ENCODE measurements around the gene NAT8L. TPM values are rescaled to one million over a fixed set of nuclear protein-coding genes. Genes with fewer than 3 reads are reported as not detected.

The NAT8L gene
- total RNA-seq, 1 donor from 2014 or later = 1.6 TPM

- H3K4me3 Mint-ChIP-seq (ENCODE audit: unreplicated experiment) = no peak overlapping the region
- Histone ChIP-seq H3K79me2 (ENCODE audit: insufficient read depth, low read length) (no peaks in the 10 kb centered on the region), H3K27me3 (ENCODE audit: insufficient read depth, low read length) (peaks cover 11% of the 10 kb centered on the region), H3K27ac (ENCODE audit: low read depth, low read length) (no peak overlapping the region), H3K9me3 (ENCODE audit: insufficient read depth, low read depth, low read length) (no peaks in the 10 kb centered on the region), H4K20me1 (ENCODE audit: insufficient read depth, low read length) (peaks cover 12% of the 10 kb centered on the region), H2AFZ (ENCODE audit: low read depth, low read length) (no peak overlapping the region), H3K9ac (ENCODE audit: low read length) (no peak overlapping the region), H3K4me3 (ENCODE audit: insufficient read depth, low read depth, low read length) (no peak overlapping the region), H3K4me1 (ENCODE audit: insufficient read depth, low read length) (peaks cover 7% of the 10 kb centered on the region), H3K36me3 (ENCODE audit: insufficient read depth, low read length) (no peaks in the 10 kb centered on the region), H3K4me2 (ENCODE audit: low read length) (no peak overlapping the region)
- no peaks in the 10 kb centered on the region for H3K9me3 Mint-ChIP-seq (ENCODE audit: unreplicated experiment)
- TF ChIP-seq CTCF (IDR thresholded peaks at IDR 0.05; ENCODE audit: insufficient read depth, low read depth, low read length) (no peak), EZH2 (IDR thresholded peaks at IDR 0.05; ENCODE audit: insufficient read depth, low read length) (no peak)
- FAIRE-seq = no peak
- H3K27ac Mint-ChIP-seq (ENCODE audit: unreplicated experiment) = no peak overlapping the region
- peaks cover 17% of the 10 kb centered on the region for H3K27me3 Mint-ChIP-seq (ENCODE audit: low read depth, unreplicated experiment)
- peaks cover 3% of the 10 kb centered on the region for H3K36me3 Mint-ChIP-seq (ENCODE audit: low read depth, unreplicated experiment)
- no peak for DNase-seq (ENCODE audit: low read depth)
- H3K4me1 Mint-ChIP-seq (ENCODE audit: low read depth, unreplicated experiment) = no peaks in the 10 kb centered on the region
Measured at GRCh38 chr4:2044119-2044485, 15.0 kb upstream of the NAT8L start.

DNA sequence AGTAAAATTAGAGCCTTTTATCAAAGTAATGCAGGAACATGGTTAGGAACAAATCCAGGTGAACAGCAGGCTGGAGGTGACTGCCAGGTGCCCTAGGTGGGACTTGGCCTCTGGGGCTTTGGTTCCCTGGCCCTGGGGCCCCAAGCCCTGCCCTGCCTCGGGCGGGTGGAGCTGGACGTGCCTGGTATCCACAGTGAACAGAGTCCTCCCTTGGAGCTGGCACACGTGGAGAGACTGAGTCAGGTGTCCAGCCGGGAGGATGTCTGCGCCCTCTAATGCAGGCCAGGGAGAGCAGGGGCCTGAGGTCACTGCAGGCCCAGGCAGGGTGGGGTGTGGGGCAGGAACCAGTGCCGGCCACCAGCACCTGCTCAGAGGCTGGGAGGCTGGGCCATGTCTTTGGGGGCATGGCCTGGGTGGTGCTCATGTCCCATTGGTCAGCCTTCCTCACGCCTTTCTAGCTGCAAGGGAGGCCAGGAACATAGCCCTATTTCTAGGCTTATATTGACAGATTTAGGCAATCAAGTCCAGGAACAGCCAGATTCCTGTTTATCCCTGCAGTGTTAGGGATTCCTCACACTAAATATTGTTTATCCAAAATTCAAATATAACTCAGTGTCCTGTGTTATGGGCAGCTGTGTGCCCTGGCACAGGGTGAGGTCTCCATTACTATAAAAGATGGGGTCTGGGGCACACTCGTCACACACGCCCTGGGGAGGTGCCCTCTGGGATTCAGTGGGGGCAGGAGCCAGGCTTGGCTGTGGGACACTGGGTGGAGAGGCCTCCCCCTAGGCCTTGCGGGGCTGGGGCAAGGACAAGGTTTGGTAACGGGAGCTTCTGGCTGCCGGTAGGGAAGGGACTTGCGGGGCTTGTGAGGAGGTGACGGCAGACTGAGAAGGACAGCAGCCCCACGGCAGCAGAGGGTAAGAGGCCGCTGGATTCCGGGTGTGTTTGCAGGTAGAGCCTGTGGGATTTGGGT is 14.3 kb upstream of the NAT8L start:
- peaks cover 11% of the 10 kb centered on the region for H3K27me3 ChIP-seq (ENCODE audit: insufficient read depth, low read length)
- H3K4me2 ChIP-seq (ENCODE audit: low read length) = no peak overlapping the region
- Mint-ChIP-seq H3K36me3 (ENCODE audit: low read depth, unreplicated experiment) (peaks cover 3% of the 10 kb centered on the region), H3K4me1 (ENCODE audit: low read depth, unreplicated experiment) (no peaks in the 10 kb centered on the region), H3K4me3 (ENCODE audit: unreplicated experiment) (no peak overlapping the region), H3K9me3 (ENCODE audit: unreplicated experiment) (no peaks in the 10 kb centered on the region), H3K27ac (ENCODE audit: unreplicated experiment) (no peak overlapping the region), H3K27me3 (ENCODE audit: low read depth, unreplicated experiment) (peaks cover 15% of the 10 kb centered on the region)
- FAIRE-seq (no peak), DNase-seq (ENCODE audit: low read depth) (no peak)
- peaks cover 7% of the 10 kb centered on the region for H3K4me1 ChIP-seq (ENCODE audit: insufficient read depth, low read length)
- no peak overlapping the region for H2AFZ ChIP-seq (ENCODE audit: low read depth, low read length)
- H3K27ac ChIP-seq (ENCODE audit: low read depth, low read length) = no peak overlapping the region
- H3K4me3 ChIP-seq (ENCODE audit: insufficient read depth, low read depth, low read length) = no peak overlapping the region
- no peaks in the 10 kb centered on the region for H3K79me2 ChIP-seq (ENCODE audit: insufficient read depth, low read length)
- peaks cover 12% of the 10 kb centered on the region for H4K20me1 ChIP-seq (ENCODE audit: insufficient read depth, low read length)
- H3K36me3 ChIP-seq (ENCODE audit: insufficient read depth, low read length) = no peaks in the 10 kb centered on the region
- no peak overlapping the region for H3K9ac ChIP-seq (ENCODE audit: low read length)
- no peaks in the 10 kb centered on the region for H3K9me3 ChIP-seq (ENCODE audit: insufficient read depth, low read depth, low read length)
- no peak for TF ChIP-seq CTCF (IDR thresholded peaks at IDR 0.05; ENCODE audit: insufficient read depth, low read depth, low read length)
- no peak for TF ChIP-seq EZH2 (IDR thresholded peaks at IDR 0.05; ENCODE audit: insufficient read depth, low read length)

DNA sequence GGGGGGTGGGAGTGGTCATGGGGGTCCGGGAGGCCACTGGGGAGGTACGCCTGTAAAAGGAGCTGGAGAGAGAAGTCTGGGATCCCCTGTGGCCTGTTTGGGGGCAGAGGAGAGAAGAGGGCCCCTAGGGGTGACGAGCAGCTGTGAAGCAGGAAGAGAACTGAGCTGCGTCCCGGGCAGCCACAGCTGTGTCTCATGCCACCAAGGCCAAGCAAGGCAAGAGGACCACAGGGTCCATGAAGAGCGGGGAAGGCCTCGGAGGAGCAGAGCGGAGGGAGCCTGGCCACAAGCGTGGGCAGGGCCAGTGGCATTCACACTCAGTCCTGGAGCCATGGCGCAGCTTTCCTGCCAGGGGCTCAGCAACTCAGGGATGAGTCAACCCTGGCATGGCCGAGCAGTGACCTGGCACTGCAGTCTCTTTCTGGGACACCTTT is 13.6 kb upstream of the NAT8L start:
- Mint-ChIP-seq H3K36me3 (ENCODE audit: low read depth, unreplicated experiment) (peaks cover 3% of the 10 kb centered on the region), H3K4me1 (ENCODE audit: low read depth, unreplicated experiment) (no peaks in the 10 kb centered on the region), H3K27ac (ENCODE audit: unreplicated experiment) (no peak overlapping the region), H3K4me3 (ENCODE audit: unreplicated experiment) (no peak overlapping the region), H3K27me3 (ENCODE audit: low read depth, unreplicated experiment) (peaks cover 17% of the 10 kb centered on the region), H3K9me3 (ENCODE audit: unreplicated experiment) (no peaks in the 10 kb centered on the region)
- Histone ChIP-seq H3K9me3 (ENCODE audit: insufficient read depth, low read depth, low read length) (no peaks in the 10 kb centered on the region), H3K79me2 (ENCODE audit: insufficient read depth, low read length) (no peaks in the 10 kb centered on the region), H3K27me3 (ENCODE audit: insufficient read depth, low read length) (peaks cover 7% of the 10 kb centered on the region), H2AFZ (ENCODE audit: low read depth, low read length) (no peak overlapping the region), H4K20me1 (ENCODE audit: insufficient read depth, low read length) (peaks cover 12% of the 10 kb centered on the region), H3K9ac (ENCODE audit: low read length) (no peak overlapping the region), H3K4me1 (ENCODE audit: insufficient read depth, low read length) (peaks cover 7% of the 10 kb centered on the region), H3K27ac (ENCODE audit: low read depth, low read length) (no peak overlapping the region), H3K36me3 (ENCODE audit: insufficient read depth, low read length) (no peaks in the 10 kb centered on the region), H3K4me3 (ENCODE audit: insufficient read depth, low read depth, low read length) (no peak overlapping the region), H3K4me2 (ENCODE audit: low read length) (no peak overlapping the region)
- TF ChIP-seq CTCF (IDR thresholded peaks at IDR 0.05; ENCODE audit: insufficient read depth, low read depth, low read length) (no peak), EZH2 (IDR thresholded peaks at IDR 0.05; ENCODE audit: insufficient read depth, low read length) (no peak)
- FAIRE-seq (no peak), DNase-seq (ENCODE audit: low read depth) (no peak)

Measured in astrocyte (in vitro differentiated cells and primary cell).